ENCODE results near the gene RASGRF1. TPM values are rescaled to one million over a fixed set of nuclear protein-coding genes. Genes with fewer than 3 reads are reported as not detected.

RASGRF1 gene
- total and polyA plus RNA-seq, 4 donors: 0.13 to 0.15 TPM; not detected in 2

DNA sequence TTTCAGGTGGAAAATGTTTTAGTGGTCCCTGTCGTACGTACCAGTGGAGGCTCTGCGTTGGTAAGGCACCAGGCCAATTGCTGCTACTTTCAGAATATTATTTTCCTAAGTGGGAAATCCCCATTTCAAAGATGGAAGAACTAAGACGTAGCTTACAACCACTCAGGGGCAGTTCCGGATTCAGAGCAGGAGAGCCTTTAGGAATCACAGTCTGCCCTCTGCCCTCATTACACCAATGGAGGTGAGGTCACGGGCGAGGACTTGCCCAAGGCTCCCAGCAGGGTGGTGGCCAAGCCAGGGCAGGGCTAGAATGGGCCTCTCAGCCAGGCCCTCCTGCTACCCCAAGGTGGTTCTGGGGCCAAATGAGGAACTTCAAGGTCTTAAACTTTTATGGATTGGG, 72.6 kb downstream of the RASGRF1 start:
- H3K36me3 ChIP-seq (ENCODE audit: control insufficient read depth in 1 of 2, insufficient read depth in 2 of 2, low read length in 1 of 2): no peaks in the 10 kb centered on the region
- H3K27me3 ChIP-seq (ENCODE audit: control insufficient read depth in 1 of 2, insufficient read depth in 2 of 2, low read length in 1 of 2): no peaks in the 10 kb centered on the region
- H3K27ac ChIP-seq (ENCODE audit: low read depth in 1 of 2, low read length in 2 of 2): no peak overlapping the region
- H3K4me1 ChIP-seq (ENCODE audit: control insufficient read depth in 1 of 2, insufficient read depth in 2 of 2, low read length in 2 of 2): no peaks in the 10 kb centered on the region
- DNase-seq: peak; percentile 10 to 65
- ATAC-seq (ENCODE audit: low FRiP score): no peak
- H3K9me3 ChIP-seq (ENCODE audit: control insufficient read depth, low read length): no peaks in the 10 kb centered on the region
- no peak overlapping the region for H3K4me3 ChIP-seq (ENCODE audit: low read length in 2 of 2)
- 78 to 89% methylated on average over 7 of the region's 7 CpGs for WGBS, 2 donors
- intact Hi-C loops (cut with DNase I): no loop called here

- H3K36me3 ChIP-seq (ENCODE audit: control insufficient read depth in 1 of 2, insufficient read depth in 2 of 2, low read length in 1 of 2): no peaks in the 10 kb centered on the region
- intact Hi-C loops (cut with DNase I): no loop called here
- ATAC-seq (ENCODE audit: low FRiP score): peak; percentile 12
- H3K27me3 ChIP-seq (ENCODE audit: control insufficient read depth in 1 of 2, insufficient read depth in 2 of 2, low read length in 1 of 2): no peaks in the 10 kb centered on the region
- no peak overlapping the region for H3K4me3 ChIP-seq (ENCODE audit: low read length in 2 of 2)
- no peaks in the 10 kb centered on the region for H3K4me1 ChIP-seq (ENCODE audit: control insufficient read depth in 1 of 2, insufficient read depth in 2 of 2, low read length in 2 of 2)
- no peaks in the 10 kb centered on the region for H3K9me3 ChIP-seq (ENCODE audit: control insufficient read depth, low read length)
- DNase-seq: peak; percentile 16 to 53
- no peak overlapping the region for H3K27ac ChIP-seq (ENCODE audit: low read depth in 1 of 2, low read length in 2 of 2)
- 91 to 92% methylated on average over 10 of the region's 10 CpGs for WGBS, 2 donors
Observed at GRCh38 chr15:79016527-79017170, 73.9 kb downstream of the RASGRF1 start.

- intact Hi-C loops (cut with DNase I): no loop called here
- H3K27ac ChIP-seq (ENCODE audit: low read depth in 1 of 2, low read length in 2 of 2): no peak overlapping the region
- H3K4me1 ChIP-seq (ENCODE audit: control insufficient read depth in 1 of 2, insufficient read depth in 2 of 2, low read length in 2 of 2): no peaks in the 10 kb centered on the region
- DNase-seq (no peak), ATAC-seq (ENCODE audit: low FRiP score) (no peak)
- no peak overlapping the region for H3K4me3 ChIP-seq (ENCODE audit: low read length in 2 of 2)
- H3K9me3 ChIP-seq (ENCODE audit: control insufficient read depth, low read length): no peaks in the 10 kb centered on the region
- no peaks in the 10 kb centered on the region for H3K27me3 ChIP-seq (ENCODE audit: control insufficient read depth in 1 of 2, insufficient read depth in 2 of 2, low read length in 1 of 2)
- no peaks in the 10 kb centered on the region for H3K36me3 ChIP-seq (ENCODE audit: control insufficient read depth in 1 of 2, insufficient read depth in 2 of 2, low read length in 1 of 2)
- WGBS, 2 donors: 87 to 89% methylated on average over 3 of the region's 3 CpGs
Observed at GRCh38 chr15:79015416-79015815, 75.2 kb downstream of the RASGRF1 start.

- intact Hi-C loops (cut with DNase I): no loop called here
Observed at GRCh38 chr15:79010278-79010677, 80.3 kb downstream of the RASGRF1 start.

GRCh38 chr15:79009379-79009778, 81.2 kb downstream of the RASGRF1 start:
- intact Hi-C loops (cut with DNase I): no loop called here
- Histone ChIP-seq H3K36me3 (ENCODE audit: control insufficient read depth in 1 of 2, insufficient read depth in 2 of 2, low read length in 1 of 2) (no peaks in the 10 kb centered on the region), H3K27ac (ENCODE audit: low read depth in 1 of 2, low read length in 2 of 2) (no peak overlapping the region), H3K27me3 (ENCODE audit: control insufficient read depth in 1 of 2, insufficient read depth in 2 of 2, low read length in 1 of 2) (no peaks in the 10 kb centered on the region), H3K4me1 (ENCODE audit: control insufficient read depth in 1 of 2, insufficient read depth in 2 of 2, low read length in 2 of 2) (no peaks in the 10 kb centered on the region), H3K9me3 (ENCODE audit: control insufficient read depth, low read length) (no peaks in the 10 kb centered on the region), H3K4me3 (ENCODE audit: low read length in 2 of 2) (no peak overlapping the region)
- DNase-seq: peak in 1 of 2 donors; percentile 37
- no peak for ATAC-seq (ENCODE audit: low FRiP score)
- 73 to 75% methylated on average over 4 of the region's 4 CpGs for WGBS, 2 donors

More at GRCh38 chr15:79010278-79010677, 80.3 kb downstream of the RASGRF1 start:
- DNase-seq: no peak
- no peaks in the 10 kb centered on the region for H3K4me1 ChIP-seq (ENCODE audit: control insufficient read depth in 1 of 2, insufficient read depth in 2 of 2, low read length in 2 of 2)
- no peaks in the 10 kb centered on the region for H3K9me3 ChIP-seq (ENCODE audit: control insufficient read depth, low read length)
- H3K27me3 ChIP-seq (ENCODE audit: control insufficient read depth in 1 of 2, insufficient read depth in 2 of 2, low read length in 1 of 2): no peaks in the 10 kb centered on the region
- ATAC-seq (ENCODE audit: low FRiP score): no peak
- H3K4me3 ChIP-seq (ENCODE audit: low read length in 2 of 2): no peak overlapping the region
- no peak overlapping the region for H3K27ac ChIP-seq (ENCODE audit: low read depth in 1 of 2, low read length in 2 of 2)
- H3K36me3 ChIP-seq (ENCODE audit: control insufficient read depth in 1 of 2, insufficient read depth in 2 of 2, low read length in 1 of 2): no peaks in the 10 kb centered on the region
- 95 to 98% methylated on average over 2 of the region's 2 CpGs for WGBS, 2 donors

DNA sequence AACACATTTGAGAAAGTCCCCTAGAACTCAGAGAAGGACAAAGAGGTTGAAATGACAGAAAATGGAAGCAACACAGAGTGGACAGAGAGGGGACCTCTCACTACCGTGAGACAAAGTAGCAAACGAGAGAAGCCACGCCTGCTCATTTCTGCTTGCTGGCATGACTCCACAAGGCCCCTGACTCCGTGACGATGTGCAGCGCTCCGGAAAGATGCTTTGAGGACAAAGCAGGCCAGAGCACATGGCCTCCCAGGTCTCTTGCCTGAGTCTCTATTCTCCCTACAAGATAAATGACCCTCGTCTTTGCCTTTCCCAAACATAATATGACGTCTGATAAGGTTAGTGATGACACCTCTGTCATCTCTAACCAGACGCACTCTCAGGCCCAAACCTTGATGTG, 81.9 kb downstream of the RASGRF1 start:
- ATAC-seq (ENCODE audit: low FRiP score) (no peak), DNase-seq (peak in 1 of 2 donors; percentile 14)
- intact Hi-C loops (cut with DNase I): no loop called here
- Histone ChIP-seq H3K36me3 (ENCODE audit: control insufficient read depth in 1 of 2, insufficient read depth in 2 of 2, low read length in 1 of 2) (no peaks in the 10 kb centered on the region), H3K27me3 (ENCODE audit: control insufficient read depth in 1 of 2, insufficient read depth in 2 of 2, low read length in 1 of 2) (no peaks in the 10 kb centered on the region), H3K27ac (ENCODE audit: low read depth in 1 of 2, low read length in 2 of 2) (no peak overlapping the region), H3K9me3 (ENCODE audit: control insufficient read depth, low read length) (no peaks in the 10 kb centered on the region), H3K4me3 (ENCODE audit: low read length in 2 of 2) (no peak overlapping the region), H3K4me1 (ENCODE audit: control insufficient read depth in 1 of 2, insufficient read depth in 2 of 2, low read length in 2 of 2) (no peaks in the 10 kb centered on the region)
- WGBS, 2 donors: 73 to 77% methylated on average over 10 of the region's 10 CpGs

- Histone ChIP-seq H3K4me3 (ENCODE audit: low read length in 2 of 2) (no peak overlapping the region), H3K36me3 (ENCODE audit: control insufficient read depth in 1 of 2, insufficient read depth in 2 of 2, low read length in 1 of 2) (no peaks in the 10 kb centered on the region), H3K4me1 (ENCODE audit: control insufficient read depth in 1 of 2, insufficient read depth in 2 of 2, low read length in 2 of 2) (no peaks in the 10 kb centered on the region), H3K9me3 (ENCODE audit: control insufficient read depth, low read length) (no peaks in the 10 kb centered on the region), H3K27ac (ENCODE audit: low read depth in 1 of 2, low read length in 2 of 2) (no peak overlapping the region), H3K27me3 (ENCODE audit: control insufficient read depth in 1 of 2, insufficient read depth in 2 of 2, low read length in 1 of 2) (no peaks in the 10 kb centered on the region)
- 35 to 46% methylated on average over 3 of the region's 3 CpGs for WGBS, 2 donors
- DNase-seq (peak in 1 of 2 donors; percentile 67), ATAC-seq (ENCODE audit: low FRiP score) (no peak)
- intact Hi-C loops (cut with DNase I): no loop called here
Observed at GRCh38 chr15:79007066-79007465, 83.5 kb downstream of the RASGRF1 start.

DNA sequence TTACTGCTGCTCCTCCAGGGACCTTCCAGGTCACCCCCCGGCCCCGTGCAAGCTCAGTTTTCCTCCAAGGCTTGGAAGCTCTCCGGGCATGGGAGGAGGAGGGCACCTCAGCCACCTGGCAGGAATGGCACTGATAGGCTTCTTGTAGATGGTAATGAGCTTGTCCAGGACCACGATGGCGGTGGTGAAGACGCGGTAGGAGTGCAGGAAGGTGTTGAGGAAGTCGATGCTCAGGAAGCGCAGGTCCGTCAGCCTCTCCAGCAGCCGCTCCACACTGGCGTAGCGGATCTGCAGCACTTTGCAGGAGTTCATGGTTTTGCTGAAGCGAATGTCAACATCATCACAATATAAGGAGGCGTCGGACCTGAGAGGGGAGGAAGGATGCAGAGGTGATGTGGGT, 84.5 kb downstream of the RASGRF1 start:
- Histone ChIP-seq H3K4me3 (ENCODE audit: low read length in 2 of 2) (no peak overlapping the region), H3K9me3 (ENCODE audit: control insufficient read depth, low read length) (no peaks in the 10 kb centered on the region), H3K27me3 (ENCODE audit: control insufficient read depth in 1 of 2, insufficient read depth in 2 of 2, low read length in 1 of 2) (no peaks in the 10 kb centered on the region), H3K27ac (ENCODE audit: low read depth in 1 of 2, low read length in 2 of 2) (no peak overlapping the region), H3K36me3 (ENCODE audit: control insufficient read depth in 1 of 2, insufficient read depth in 2 of 2, low read length in 1 of 2) (no peaks in the 10 kb centered on the region), H3K4me1 (ENCODE audit: control insufficient read depth in 1 of 2, insufficient read depth in 2 of 2, low read length in 2 of 2) (no peaks in the 10 kb centered on the region)
- WGBS, 2 donors: 93 to 96% methylated on average over 16 of the region's 16 CpGs
- intact Hi-C loops (cut with DNase I): no loop called here
- DNase-seq: no peak
- ATAC-seq (ENCODE audit: low FRiP score): no peak

- intact Hi-C loops (cut with DNase I): no loop called here
- Histone ChIP-seq H3K4me1 (ENCODE audit: control insufficient read depth in 1 of 2, insufficient read depth in 2 of 2, low read length in 2 of 2) (no peaks in the 10 kb centered on the region), H3K4me3 (ENCODE audit: low read length in 2 of 2) (no peak overlapping the region), H3K27me3 (ENCODE audit: control insufficient read depth in 1 of 2, insufficient read depth in 2 of 2, low read length in 1 of 2) (no peaks in the 10 kb centered on the region), H3K27ac (ENCODE audit: low read depth in 1 of 2, low read length in 2 of 2) (no peak overlapping the region), H3K36me3 (ENCODE audit: control insufficient read depth in 1 of 2, insufficient read depth in 2 of 2, low read length in 1 of 2) (no peaks in the 10 kb centered on the region), H3K9me3 (ENCODE audit: control insufficient read depth, low read length) (no peaks in the 10 kb centered on the region)
- DNase-seq (peak in 1 of 2 donors; percentile 50), ATAC-seq (ENCODE audit: low FRiP score) (no peak)
- WGBS, 2 donors: 64 to 66% methylated on average over 6 of the region's 6 CpGs
Observed at GRCh38 chr15:79004336-79004735, 86.2 kb downstream of the RASGRF1 start.

All from aorta (tissue), 5 donors.